GM12875 (cell line): ENCODE results near the gene POGLUT2.

ENCODE experiments used
- H3K4me3 ChIP-seq: one replicate; pipeline ENCODE4 v1.5.1; 2011; ENCODE audit warnings: low read depth, low read length, control low read depth
- TF ChIP-seq, protein P1 (sequence below): IDR thresholded peaks from 2 replicates; pipeline ENCODE4 v1.5.1; 2011; ENCODE audit warnings: low read depth, mild to moderate bottlenecking, control low read depth, inconsistent platforms, low read length, moderate library complexity, borderline replicate concordance; ENCODE audit not compliant: insufficient read depth

The POGLUT2 gene

DNA sequence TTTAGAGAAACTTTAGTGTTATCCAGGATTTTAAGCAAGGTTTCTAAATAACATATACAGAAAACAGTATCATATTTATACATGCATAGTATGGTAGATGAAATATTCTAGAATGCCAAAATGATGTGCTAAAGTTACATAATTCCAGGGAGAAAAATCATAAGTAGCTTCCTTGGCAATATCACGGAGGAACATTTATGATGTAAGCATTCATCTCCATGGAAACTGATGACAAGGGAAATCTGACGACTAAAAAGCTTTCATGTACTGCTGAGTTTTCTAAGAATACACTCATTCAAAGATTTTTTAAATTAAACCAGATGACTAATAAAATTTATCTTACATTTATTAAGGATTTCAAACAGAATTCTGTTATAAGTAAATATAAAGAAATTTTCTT, 29.9 kb downstream of the POGLUT2 start:
- TF ChIP-seq, protein P1, sequence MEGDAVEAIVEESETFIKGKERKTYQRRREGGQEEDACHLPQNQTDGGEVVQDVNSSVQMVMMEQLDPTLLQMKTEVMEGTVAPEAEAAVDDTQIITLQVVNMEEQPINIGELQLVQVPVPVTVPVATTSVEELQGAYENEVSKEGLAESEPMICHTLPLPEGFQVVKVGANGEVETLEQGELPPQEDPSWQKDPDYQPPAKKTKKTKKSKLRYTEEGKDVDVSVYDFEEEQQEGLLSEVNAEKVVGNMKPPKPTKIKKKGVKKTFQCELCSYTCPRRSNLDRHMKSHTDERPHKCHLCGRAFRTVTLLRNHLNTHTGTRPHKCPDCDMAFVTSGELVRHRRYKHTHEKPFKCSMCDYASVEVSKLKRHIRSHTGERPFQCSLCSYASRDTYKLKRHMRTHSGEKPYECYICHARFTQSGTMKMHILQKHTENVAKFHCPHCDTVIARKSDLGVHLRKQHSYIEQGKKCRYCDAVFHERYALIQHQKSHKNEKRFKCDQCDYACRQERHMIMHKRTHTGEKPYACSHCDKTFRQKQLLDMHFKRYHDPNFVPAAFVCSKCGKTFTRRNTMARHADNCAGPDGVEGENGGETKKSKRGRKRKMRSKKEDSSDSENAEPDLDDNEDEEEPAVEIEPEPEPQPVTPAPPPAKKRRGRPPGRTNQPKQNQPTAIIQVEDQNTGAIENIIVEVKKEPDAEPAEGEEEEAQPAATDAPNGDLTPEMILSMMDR, result no peak
- no peak overlapping the region for H3K4me3 ChIP-seq

DNA sequence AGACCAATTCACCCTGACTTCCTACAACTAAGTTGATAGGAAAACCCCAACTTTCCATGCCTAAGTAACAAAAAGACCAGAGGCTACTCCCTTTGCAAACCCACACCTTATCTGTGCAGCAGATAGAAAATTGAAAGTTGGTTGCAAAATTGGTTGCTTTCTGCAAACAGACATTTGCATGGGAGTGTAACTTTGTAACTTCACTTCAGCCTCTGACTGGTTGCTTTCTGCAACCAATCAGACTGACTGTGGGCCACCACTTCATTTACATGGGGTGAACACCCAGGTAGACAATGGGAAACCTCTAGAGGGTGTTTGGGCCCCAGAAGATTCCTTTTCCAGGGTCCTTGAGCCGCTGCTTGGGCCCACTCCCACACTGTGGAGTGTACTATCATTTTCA, 35.0 kb downstream of the POGLUT2 start:
- no peak overlapping the region for H3K4me3 ChIP-seq
- TF ChIP-seq, protein P1, result no peak

DNA sequence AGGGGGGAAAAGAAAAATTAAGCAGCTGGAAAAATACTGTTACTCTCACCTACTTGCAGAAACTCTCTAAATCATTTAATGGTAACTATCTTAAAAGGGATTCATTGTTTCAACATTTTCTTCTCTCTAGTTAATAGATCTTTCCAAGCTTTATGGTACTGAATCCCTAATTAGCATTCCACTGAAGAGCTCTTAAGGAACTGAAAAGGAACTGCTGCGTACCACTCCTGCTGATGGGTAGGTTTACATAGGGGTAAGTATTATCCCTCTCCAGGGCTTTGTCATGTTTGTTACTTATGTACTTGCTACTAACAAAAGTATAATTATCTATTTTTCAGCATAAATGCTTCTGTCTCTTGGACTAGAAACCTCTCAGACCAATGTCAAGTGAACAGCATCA, 37.7 kb downstream of the POGLUT2 start:
- no peak overlapping the region for H3K4me3 ChIP-seq
- TF ChIP-seq, protein P1, result no peak

DNA sequence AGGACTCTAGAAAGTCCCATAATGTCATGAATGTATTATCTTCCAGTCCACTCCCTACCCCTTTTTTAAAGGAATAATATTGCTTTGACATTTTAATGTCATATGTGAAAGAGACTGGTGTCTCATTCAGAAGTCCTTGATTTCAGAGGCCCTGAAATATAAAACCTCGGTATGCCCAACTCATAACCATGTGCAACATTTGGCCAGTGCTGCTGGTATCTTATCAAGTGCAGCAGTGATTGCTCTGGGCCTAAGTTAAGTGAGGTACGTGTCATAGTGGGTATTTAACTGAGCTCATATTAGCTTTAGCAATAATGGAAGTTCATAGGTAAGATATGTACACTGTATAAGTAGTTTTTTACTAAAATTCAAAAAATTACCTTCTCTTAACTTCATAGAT, 39.9 kb downstream of the POGLUT2 start:
- H3K4me3 ChIP-seq, result no peak overlapping the region
- TF ChIP-seq, protein P1, result no peak

DNA sequence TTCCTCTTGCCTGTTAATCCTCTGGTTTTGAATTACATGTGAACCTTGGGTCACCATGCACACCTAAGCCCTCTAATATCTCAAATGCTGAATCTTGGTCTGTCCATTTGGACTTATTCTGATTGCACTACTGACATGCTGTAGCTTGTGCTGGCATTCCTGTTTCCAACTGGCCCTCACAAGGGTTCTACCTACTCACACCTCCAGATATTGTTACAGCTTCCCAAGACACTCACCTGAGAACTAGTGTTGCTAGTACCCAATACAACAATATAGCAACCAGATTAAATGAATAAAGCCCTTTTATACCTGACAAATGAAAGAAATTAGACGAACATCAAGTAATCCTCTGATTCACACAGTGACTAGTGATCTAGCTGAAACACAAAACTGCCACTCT, 41.8 kb downstream of the POGLUT2 start:
- TF ChIP-seq, protein P1, result no peak
- no peak overlapping the region for H3K4me3 ChIP-seq

DNA sequence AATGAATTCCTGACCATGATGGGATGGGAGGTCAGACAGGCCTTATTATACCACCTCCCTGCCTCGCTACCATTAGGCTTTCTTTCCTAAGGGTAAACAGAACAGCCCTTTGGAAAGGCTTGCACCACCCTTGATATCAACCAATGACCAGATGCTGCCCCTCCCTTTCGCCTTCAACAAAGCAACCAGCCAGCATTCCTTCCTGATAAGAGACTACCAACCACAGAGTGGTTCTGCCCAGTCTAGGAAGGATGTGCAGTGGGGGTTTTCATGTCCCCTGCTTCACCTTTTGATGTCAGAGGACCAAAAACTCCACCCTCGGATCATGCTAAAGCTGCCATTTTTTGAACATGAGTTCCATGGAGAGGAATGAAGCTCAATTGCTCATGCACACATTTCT, 46.9 kb downstream of the POGLUT2 start:
- no peak overlapping the region for H3K4me3 ChIP-seq
- TF ChIP-seq, protein P1, result no peak

DNA sequence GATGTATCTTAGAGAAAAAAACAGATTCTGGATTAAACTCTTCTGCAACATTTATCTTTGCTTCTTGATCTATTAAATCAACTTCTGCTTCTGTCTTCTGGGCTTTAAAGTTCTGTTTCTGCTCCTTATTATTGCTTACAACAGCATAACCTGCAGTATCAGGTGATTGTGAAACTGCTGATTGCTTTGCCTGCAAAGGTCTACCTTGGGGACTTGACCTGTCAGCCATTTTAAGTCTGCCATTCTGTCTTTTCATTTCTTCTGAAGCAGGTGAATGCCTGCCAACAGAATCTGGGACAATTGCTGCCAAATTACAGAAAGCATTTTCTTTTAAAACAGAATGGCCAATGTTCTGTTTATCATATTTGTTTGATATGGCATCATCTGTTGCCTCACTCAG, 56.3 kb downstream of the POGLUT2 start:
- no peak overlapping the region for H3K4me3 ChIP-seq
- TF ChIP-seq, protein P1, result no peak
